NCI-H1417 (cell line): ENCODE results near the gene KLK6.
A peak's percentile ranks its signal among the peaks of the same experiment; 100 is the strongest.

Experiments
- DNase-seq, 3 experiments: peaks; one replicate each; lab custom pipeline; 2025; lab: John Stamatoyannopoulos, UW

Gene KLK6

DNA sequence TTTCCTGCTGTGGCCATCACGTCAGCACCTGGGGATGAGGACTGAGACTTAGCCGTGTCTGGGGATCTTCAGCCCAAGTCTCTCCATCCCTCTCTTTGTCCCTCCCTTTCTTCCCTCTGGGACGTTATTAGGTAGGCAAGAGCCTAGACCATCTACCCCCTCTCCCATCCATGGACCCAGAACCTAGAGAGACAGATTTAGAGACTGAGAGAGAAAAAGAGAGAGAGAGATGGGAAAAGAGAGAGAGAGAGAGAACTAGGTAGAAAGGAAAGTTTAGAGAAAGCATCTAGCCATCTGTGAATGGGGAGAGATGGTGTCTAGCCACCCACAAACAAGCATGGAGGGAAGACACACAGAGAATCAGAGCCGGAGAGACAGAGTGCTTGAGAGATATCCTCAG lies 58.7 kb downstream of the KLK6 start:
- DNase-seq: no peak

DNA sequence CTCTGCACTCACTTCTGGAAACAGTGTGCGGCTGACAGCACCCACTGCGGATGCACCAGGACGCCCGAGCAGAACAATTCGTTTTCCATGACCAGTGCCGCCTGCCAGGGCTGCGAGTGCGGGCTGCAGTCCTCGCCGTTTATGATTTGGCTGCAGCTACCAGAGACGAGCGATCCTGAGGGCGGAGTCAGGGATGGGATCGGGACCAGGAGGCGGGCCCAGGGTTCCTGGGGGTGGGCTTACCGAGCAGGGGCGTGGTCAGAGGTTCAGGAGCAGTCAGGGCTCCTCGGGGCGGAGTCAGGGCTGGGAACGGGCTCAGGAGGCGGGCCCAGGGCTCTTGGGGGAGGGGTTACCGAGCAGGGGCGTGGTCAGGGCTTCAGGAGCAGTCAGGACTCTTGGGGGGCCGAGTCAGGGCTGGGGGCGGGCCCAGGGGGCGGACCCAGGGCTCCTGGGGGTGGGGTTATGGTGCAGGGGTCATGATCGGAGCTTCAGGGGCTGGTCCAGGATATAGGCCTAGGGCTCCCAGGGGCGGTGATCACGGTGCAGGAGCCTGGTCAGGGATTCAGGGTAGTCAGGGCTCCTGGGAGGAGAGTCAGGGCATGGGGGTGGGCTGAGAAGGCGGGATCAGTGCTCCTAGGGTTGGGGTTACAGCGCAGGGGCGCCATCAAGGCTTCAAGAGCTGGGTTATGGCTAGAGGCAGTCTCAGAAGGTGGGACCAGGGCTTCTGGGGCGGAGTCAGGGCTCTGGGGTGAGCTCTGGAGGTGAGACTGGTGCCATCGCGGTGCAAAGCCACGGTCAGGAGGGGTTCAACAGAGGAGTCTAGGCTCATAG lies 59.9 kb downstream of the KLK6 start:
- peak in 2 of 3 experiments; percentile 27 to 53 for DNase-seq
